Glomerular endothelial cell (primary cell): ENCODE measurements around the gene KIF5A. TPM values are rescaled to one million over a fixed set of nuclear protein-coding genes. Genes with fewer than 3 reads are reported as not detected.

ENCODE experiments used
- DNase-seq: peaks from one replicate; pipeline ENCODE4 v3.0.0-alpha.2; 2011; ENCODE audit warnings: low read depth, low spot score; ENCODE audit errors: extremely low read depth
- total RNA-seq: library from RNA; depleted of rRNA; stranded (reverse); fragments of >200 nt; gene quantifications from 2 replicates; pipeline ENCODE4 v1.2.3, GENCODE V29; 2015

KIF5A gene
- total RNA-seq, 1 donor from 2014 or later: 0.06 TPM

DNA sequence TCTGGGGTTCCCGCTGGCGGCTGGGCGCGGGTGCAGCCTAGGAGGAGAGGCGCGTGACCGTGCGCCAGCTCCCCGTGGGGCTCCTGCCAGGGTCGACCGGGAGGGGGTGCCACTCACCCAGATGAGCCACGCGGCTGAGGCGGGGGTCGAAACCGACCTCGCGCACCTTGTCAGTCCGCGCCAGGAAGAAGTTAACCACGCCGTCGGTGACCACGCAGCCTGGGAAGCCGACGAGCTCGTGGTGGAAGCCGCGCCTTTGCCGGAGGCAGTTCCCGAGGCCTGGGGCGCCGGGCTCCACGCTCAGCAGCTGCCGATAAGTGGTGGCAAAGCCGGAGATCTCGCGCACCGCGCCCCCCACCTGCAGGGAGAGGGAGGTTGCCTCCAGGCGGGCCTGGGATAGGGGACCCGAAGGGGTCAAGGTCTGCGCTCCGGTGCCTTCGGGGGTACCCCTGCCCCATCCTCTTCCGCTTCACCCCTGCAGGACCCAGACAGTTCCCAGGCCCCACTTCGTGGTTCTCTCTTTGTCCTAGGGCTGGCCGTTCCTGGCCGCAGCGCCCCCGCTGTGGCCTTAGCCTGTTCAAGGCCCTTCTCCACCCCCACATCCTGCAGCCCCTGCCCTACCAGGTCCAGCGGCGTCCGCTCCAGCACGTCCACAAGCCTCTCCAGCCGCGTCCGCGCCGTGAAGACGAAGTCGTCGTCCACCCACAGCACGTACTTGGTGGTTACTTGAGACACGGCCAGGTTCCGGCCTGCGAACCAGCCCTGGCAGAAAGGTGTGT, 77.8 kb downstream of the KIF5A start:
- DNase-seq: no peak

DNA sequence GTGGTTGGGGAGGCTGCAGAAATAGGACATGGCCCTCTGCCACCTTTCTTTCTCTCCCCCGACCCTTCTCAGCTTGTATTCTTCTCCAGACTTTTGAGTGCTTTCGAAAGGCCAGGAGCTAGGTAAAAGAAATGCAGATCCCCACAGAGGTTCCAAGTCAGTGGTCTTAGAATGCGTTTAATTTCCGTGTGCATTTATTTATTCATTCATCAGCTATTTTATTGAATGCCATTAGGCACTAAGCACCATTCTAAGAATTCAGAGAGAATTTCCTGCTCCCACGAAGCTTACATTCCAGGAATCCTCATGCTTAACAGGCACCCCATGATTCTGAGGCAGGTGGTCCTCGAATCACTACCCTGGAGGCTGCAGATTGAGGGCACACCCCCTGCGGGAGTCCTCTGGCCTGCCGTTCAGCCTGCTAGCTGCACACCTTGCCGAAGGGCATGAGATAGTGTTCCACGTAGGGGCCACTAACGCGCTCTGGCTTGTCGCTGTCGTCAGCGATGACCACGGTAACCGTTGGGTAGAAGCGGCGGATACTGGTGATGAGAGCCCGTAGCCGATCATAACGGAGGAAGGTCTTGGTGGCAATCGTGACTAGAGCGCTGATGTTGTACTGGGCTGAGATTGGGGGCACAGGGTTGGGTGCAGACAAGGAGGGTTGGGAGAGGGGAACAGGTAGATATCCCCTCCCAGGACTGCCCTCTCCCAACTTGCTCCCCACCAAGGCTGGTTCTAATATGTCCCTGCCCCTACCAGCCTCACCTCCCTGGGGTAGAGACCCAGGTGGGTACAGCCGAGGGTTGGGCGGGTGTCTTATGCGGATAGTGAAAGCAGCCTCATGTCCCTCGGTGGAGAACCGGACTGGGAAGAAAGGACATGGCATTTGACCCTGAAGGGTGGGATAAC, 78.7 kb downstream of the KIF5A start:
- DNase-seq: no peak

GRCh38 chr12:57629897-57630471, 80.1 kb downstream of the KIF5A start:
- DNase-seq: no peak

GRCh38 chr12:57630891-57631433, 81.1 kb downstream of the KIF5A start:
- DNase-seq: no peak

DNA sequence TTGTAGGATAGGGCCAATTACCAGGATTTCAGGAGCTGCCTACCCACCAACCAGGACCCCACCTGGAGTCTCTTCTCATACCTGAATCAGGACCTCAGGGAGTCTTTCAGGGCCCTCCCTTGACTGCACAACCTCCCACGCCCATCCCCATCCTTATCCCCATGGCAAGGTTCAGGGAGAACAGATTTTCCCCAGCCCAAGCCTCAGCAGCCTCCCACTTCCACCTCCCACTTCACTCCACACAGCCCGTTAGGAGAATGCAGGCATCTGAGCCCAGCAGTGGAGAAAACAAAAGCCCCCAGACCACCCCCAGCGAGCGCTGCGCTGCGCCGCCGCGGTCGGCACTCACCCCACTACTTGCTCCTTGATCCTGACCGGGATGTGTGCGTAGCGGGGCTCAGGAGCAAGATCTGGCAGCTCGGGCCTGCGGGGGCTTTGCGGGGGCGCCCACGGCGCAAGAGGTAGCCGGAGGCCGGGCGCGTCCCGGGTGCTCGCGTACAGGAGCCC, 81.8 kb downstream of the KIF5A start:
- DNase-seq: no peak

DNA sequence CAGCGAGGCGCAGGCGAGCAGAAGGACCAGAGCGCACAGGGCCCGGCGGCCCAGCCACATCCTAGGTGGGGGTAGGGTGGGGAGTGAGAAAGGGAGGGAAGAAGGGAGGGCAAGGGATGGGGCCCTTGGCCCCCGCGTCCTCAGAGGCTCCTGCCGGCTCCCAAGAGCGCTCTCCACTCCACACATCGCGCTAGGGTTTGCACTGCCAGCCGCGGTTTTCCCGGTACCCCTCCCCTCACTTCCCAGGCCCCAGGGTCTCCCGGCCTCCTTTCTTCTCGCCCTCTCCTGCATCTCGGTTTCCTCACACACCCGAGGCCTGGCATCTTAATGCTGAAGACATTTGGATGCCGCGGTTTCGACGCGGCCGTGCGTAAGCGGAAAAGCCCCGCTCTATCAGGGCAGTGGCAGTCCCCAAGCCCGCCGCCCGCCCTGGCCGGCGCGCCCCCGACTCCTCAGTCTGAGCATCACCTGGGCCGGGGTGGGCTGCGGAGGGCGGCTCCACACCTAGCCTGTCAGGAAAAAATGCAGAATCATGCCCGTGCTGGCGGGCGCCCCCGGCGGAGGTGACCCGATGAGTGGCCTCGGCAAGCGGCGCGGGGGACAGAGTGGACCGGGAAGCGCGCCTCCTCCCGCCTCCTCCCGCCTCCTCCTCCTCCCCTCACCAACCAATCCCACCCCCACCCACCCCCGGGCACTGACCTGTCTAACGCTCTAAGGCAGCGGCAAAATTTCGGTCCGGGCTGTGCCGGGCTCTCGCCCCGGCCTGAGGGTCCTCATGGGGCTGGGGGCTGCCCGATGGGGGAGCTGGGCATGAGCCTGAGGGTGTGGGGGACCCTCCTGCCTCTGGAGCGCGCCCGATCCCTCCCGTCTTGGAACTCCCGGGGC, 82.5 kb downstream of the KIF5A start:
- DNase-seq: no peak

GRCh38 chr12:57632958-57633840, 83.4 kb downstream of the KIF5A start, which contains the start of gene B4GALNT1:
Gene B4GALNT1 (minus strand): TSS chr12:57633201. CDS start chr12:57632132, 1,069 bp downstream.
- DNase-seq: no peak

Other genes starting within 250 kb of the KIF5A start
- 18.6 and 19.7 TPM in 2 replicates for gene R3HDM2, start 119.0 kb upstream of the KIF5A start, total RNA-seq
- not detected in 2 replicates for gene INHBC, start 115.3 kb upstream of the KIF5A start, total RNA-seq
- gene INHBE, start 94.7 kb upstream of the KIF5A start, total RNA-seq: not detected in 2 replicates
- gene GLI1, start 90.3 kb upstream of the KIF5A start, total RNA-seq: 0.12 and 0.19 TPM in 2 replicates
- gene ARHGAP9, start 70.2 kb upstream of the KIF5A start, total RNA-seq: 0.18 and 0.24 TPM in 2 replicates
- gene MARS1, start 62.0 kb upstream of the KIF5A start, total RNA-seq: 83.9 and 199 TPM in 2 replicates
- 14.0 and 19.1 TPM in 2 replicates for gene DDIT3, start 29.5 kb upstream of the KIF5A start, total RNA-seq
- gene MBD6, start 27.2 kb upstream of the KIF5A start, total RNA-seq: 28.4 and 31.7 TPM in 2 replicates
- 227 and 287 TPM in 2 replicates for gene DCTN2, start 2.9 kb upstream of the KIF5A start, total RNA-seq
- gene PIP4K2C, start 41.1 kb downstream of the KIF5A start, total RNA-seq: 7.3 and 9.9 TPM in 2 replicates
- 4.2 and 4.8 TPM in 2 replicates for gene DTX3, start 54.8 kb downstream of the KIF5A start, total RNA-seq
- gene ARHGEF25, start 61.4 kb downstream of the KIF5A start, total RNA-seq: 1.4 and 2.0 TPM in 2 replicates
- 1.1 and 2.9 TPM in 2 replicates for gene B4GALNT1, start 83.2 kb downstream of the KIF5A start, total RNA-seq
- gene OS9, start 144.1 kb downstream of the KIF5A start, total RNA-seq: 241 and 260 TPM in 2 replicates
- 0.47 TPM in 1 of 2 replicates, not detected in the other for gene AGAP2, start 188.7 kb downstream of the KIF5A start, total RNA-seq
- 38.0 and 57.3 TPM in 2 replicates for gene TSPAN31, start 195.0 kb downstream of the KIF5A start, total RNA-seq
- 160 and 197 TPM in 2 replicates for gene CDK4, start 202.3 kb downstream of the KIF5A start, total RNA-seq
- gene MARCHF9, start 205.1 kb downstream of the KIF5A start, total RNA-seq: 6.9 and 8.6 TPM in 2 replicates
- 0.15 and 1.1 TPM in 2 replicates for gene CYP27B1, start 217.0 kb downstream of the KIF5A start, total RNA-seq
- 11.3 and 18.1 TPM in 2 replicates for gene METTL1, start 222.1 kb downstream of the KIF5A start, total RNA-seq
- gene EEF1AKMT3, start 222.6 kb downstream of the KIF5A start, total RNA-seq: 4.7 and 6.9 TPM in 2 replicates
- gene TSFM, start 232.7 kb downstream of the KIF5A start, total RNA-seq: 25.3 and 27.9 TPM in 2 replicates